Natural killer cell (primary cell): ENCODE results near the gene CCDC112. TPM values are rescaled to one million over a fixed set of nuclear protein-coding genes. Genes with fewer than 3 reads are reported as not detected.
A peak's percentile ranks its signal among the peaks of the same experiment; 100 is the strongest.

Source experiments
- ATAC-seq, 3 donors: fragments of 150-1000 bp in 2 of 3; fragments of 200-7000 bp in 1 of 3; cut with Tn5 transposase; 1 replicate in 1 of 3; 2 replicates in 2 of 3; pipeline ENCODE4 v1.10.0; 2021; ENCODE audit warnings: mild to moderate bottlenecking in 2 of 3, moderate library complexity in 2 of 3
- DNase-seq, 2 donors: peaks; one replicate each; pipeline versions ENCODE4 v3.0.0 to v3.0.0-alpha.2; 2013 to 2021; ENCODE audit warnings: mixed read lengths in 1 of 2
- H3K27ac ChIP-seq: one replicate; pipeline ENCODE4 v1.5.1; 2013; ENCODE audit warnings: mild to moderate bottlenecking, low read length
- H3K27me3 ChIP-seq: one replicate; pipeline ENCODE4 v1.6.1; 2013; ENCODE audit warnings: low read length; ENCODE audit not compliant: control insufficient read depth, insufficient read depth
- H3K36me3 ChIP-seq: one replicate; pipeline ENCODE4 v1.6.1; 2013; ENCODE audit warnings: low read length; ENCODE audit not compliant: control insufficient read depth, insufficient read depth
- H3K4me1 ChIP-seq: one replicate; pipeline ENCODE4 v1.6.1; 2013; ENCODE audit warnings: low read length; ENCODE audit not compliant: control insufficient read depth, insufficient read depth
- H3K4me3 ChIP-seq: one replicate; pipeline ENCODE4 v1.5.1; 2013; ENCODE audit warnings: low read length
- H3K9me3 ChIP-seq: one replicate; pipeline ENCODE4 v1.6.1; 2013; ENCODE audit warnings: low read length; ENCODE audit not compliant: control insufficient read depth, insufficient read depth
- H3K27ac Mint-ChIP-seq, 2 donors: one replicate each; pipeline ENCODE4 v1.8.0; 2022; ENCODE audit warnings: mild to moderate bottlenecking in 2 of 2, mixed read lengths in 2 of 2, moderate library complexity in 1 of 2
- H3K27me3 Mint-ChIP-seq, 2 donors: one replicate each; pipeline ENCODE4 v1.8.0; 2022; ENCODE audit warnings: low read depth in 2 of 2, mixed read lengths in 2 of 2
- H3K36me3 Mint-ChIP-seq: one replicate; pipeline ENCODE4 v1.8.0; 2022; ENCODE audit warnings: mixed read lengths
- H3K4me1 Mint-ChIP-seq, 2 donors: one replicate each; pipeline ENCODE4 v1.8.0; 2022; ENCODE audit warnings: mixed read lengths in 2 of 2
- H3K4me3 Mint-ChIP-seq: one replicate; pipeline ENCODE4 v1.8.0; 2022; ENCODE audit warnings: mild to moderate bottlenecking, moderate library complexity, mixed read lengths
- H3K9me3 Mint-ChIP-seq, 2 donors: one replicate each; pipeline ENCODE4 v1.8.0; 2022; ENCODE audit warnings: mixed read lengths in 2 of 2
- whole genome bisulfite sequencing: methylation state at CpG from one replicate; pipeline ENCODE4 v1.1.7; 2013; ENCODE audit warnings: missing lambda C conversion rate; ENCODE audit not compliant: insufficient coverage; 5-methylcytosine and 5-hydroxymethylcytosine counted together
- intact Hi-C: fragments of 100-400 bp; cut with micrococcal nuclease; formaldehyde crosslinking; loops from one replicate; pipeline ENCODE4 v1.14.2; 2022
- total RNA-seq, 4 donors: library from RNA; stranded (reverse); fragments of 120-200 nt in 1 of 4; gene quantifications; one replicate each; pipeline versions ENCODE4 v1.2.3 to v1.2.4, GENCODE V29; 2013 to 2022
- TF ChIP-seq, protein P1 (sequence below): fragments of 200-600 bp; IDR thresholded peaks from one replicate; pipeline ENCODE4 v1.8.0; 2022; ENCODE audit warnings: antibody characterized with exemption

The CCDC112 gene
- total RNA-seq, 3 donors from 2014 or later (not counting 1 experiment from before 2014, with no cell fraction given) = 2.5 to 3.7 (median 3.1) TPM

DNA sequence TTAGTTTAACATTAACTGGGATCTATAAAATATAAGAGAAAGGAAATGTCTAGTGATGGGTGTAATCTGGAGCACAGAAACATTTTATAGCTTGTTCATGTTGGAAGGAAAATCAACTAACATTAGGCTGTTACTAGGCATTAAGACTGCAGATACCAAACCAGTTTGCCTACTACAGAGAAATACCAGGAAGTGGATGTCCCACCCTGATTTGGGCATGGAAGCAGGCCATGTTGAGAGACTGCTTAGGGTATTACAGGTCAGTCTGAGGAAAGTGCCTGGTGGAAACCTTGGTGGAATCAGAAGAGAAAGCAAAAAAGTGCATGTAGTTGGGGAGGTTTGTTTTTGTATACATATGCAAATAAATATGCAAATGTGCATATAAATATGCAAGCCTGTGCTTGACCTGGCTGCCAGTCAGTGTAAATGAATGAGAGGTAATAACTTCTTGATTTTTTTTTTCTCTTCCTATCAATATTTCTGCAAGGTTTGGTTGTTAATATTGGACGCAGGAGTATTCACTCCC lies 9.6 kb upstream of the CCDC112 start:
- Histone ChIP-seq H3K27ac (no peak overlapping the region), H3K27me3 (peaks cover 13% of the 10 kb centered on the region), H3K4me3 (no peak overlapping the region), H3K4me1 (no peaks in the 10 kb centered on the region), H3K36me3 (no peaks in the 10 kb centered on the region), H3K9me3 (no peaks in the 10 kb centered on the region)
- Mint-ChIP-seq H3K4me1 (no peaks in the 10 kb centered on the region), H3K27ac (no peak overlapping the region), H3K4me3 (no peak overlapping the region), H3K36me3 (no peaks in the 10 kb centered on the region), H3K27me3 (peaks cover 37 to 68% of the 10 kb centered on the region in 2 donors), H3K9me3 (no peaks in the 10 kb centered on the region)
- DNase-seq (no peak), ATAC-seq (no peak)
- intact Hi-C loops = loop anchor here (5.0 kb wide), 2 partner anchors 526 to 761 kb away; no protein-coding TSS in a partner anchor
- 82% methylated on average over 1 of the region's 1 CpG for WGBS
- TF ChIP-seq, protein P1, sequence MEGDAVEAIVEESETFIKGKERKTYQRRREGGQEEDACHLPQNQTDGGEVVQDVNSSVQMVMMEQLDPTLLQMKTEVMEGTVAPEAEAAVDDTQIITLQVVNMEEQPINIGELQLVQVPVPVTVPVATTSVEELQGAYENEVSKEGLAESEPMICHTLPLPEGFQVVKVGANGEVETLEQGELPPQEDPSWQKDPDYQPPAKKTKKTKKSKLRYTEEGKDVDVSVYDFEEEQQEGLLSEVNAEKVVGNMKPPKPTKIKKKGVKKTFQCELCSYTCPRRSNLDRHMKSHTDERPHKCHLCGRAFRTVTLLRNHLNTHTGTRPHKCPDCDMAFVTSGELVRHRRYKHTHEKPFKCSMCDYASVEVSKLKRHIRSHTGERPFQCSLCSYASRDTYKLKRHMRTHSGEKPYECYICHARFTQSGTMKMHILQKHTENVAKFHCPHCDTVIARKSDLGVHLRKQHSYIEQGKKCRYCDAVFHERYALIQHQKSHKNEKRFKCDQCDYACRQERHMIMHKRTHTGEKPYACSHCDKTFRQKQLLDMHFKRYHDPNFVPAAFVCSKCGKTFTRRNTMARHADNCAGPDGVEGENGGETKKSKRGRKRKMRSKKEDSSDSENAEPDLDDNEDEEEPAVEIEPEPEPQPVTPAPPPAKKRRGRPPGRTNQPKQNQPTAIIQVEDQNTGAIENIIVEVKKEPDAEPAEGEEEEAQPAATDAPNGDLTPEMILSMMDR = no peak

DNA sequence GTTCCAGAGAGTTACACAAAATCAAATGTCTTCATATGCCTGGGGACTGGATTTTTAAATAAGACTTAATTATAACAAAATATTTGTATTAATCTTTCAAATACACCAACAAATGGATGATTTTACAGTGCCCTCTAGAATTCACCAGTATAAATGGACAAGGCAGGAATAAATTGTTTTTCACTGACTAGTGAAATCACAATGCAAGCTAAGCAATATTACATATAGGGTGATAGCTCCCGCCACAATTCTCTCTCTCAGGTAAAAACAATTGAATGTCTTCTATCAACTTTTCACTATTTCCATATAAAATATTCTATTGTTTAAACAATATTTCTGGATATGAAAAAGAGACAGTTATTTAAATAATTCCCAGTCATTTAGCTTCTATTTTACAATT lies 8.0 kb upstream of the CCDC112 start:
- Histone ChIP-seq H3K4me3 (no peak overlapping the region), H3K36me3 (no peaks in the 10 kb centered on the region), H3K4me1 (no peaks in the 10 kb centered on the region), H3K27ac (no peak overlapping the region), H3K27me3 (peaks cover 11% of the 10 kb centered on the region), H3K9me3 (no peaks in the 10 kb centered on the region)
- no peaks in the 10 kb centered on the region for H3K9me3 Mint-ChIP-seq
- H3K4me1 Mint-ChIP-seq = no peaks in the 10 kb centered on the region
- TF ChIP-seq, protein P1 = no peak
- intact Hi-C loops = no loop called here
- DNase-seq (no peak), ATAC-seq (no peak)
- WGBS = no CpG with 5 or more reads among the region's 1 CpG
- H3K36me3 Mint-ChIP-seq = no peaks in the 10 kb centered on the region
- no peak overlapping the region for H3K27ac Mint-ChIP-seq
- H3K4me3 Mint-ChIP-seq = no peak overlapping the region
- H3K27me3 Mint-ChIP-seq = peaks cover 28 to 60% of the 10 kb centered on the region in 2 donors

DNA sequence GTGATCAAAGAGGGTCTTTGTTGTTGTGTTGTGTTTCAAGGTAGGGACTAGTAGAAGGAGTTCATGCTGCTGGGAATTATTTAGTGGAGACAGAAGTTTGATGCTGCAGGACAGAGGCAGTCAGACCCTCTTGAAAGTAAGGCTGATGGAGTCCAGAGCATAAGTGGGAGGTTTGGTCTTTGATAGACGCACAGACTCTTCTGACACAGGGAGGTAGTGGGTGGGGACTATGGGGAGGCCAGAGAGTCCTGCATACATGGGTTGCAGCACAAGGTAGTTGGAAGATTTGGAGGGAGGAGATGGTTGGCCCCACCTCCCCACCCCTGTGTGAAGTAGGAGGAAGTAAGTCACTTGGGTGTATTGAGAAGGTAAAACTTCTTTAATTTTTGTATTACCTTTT lies 2.4 kb upstream of the CCDC112 start:
- Histone ChIP-seq H3K4me3 (no peak overlapping the region), H3K9me3 (no peaks in the 10 kb centered on the region), H3K4me1 (peaks cover 6% of the 10 kb centered on the region), H3K27ac (no peak overlapping the region), H3K27me3 (peaks cover 5% of the 10 kb centered on the region), H3K36me3 (no peaks in the 10 kb centered on the region)
- ATAC-seq (no peak), DNase-seq (no peak)
- no peaks in the 10 kb centered on the region for H3K9me3 Mint-ChIP-seq
- 85% methylated on average over 1 of the region's 1 CpG for WGBS
- TF ChIP-seq, protein P1 = no peak
- H3K27ac Mint-ChIP-seq = no peak overlapping the region
- no peak overlapping the region for H3K4me3 Mint-ChIP-seq
- peaks cover 12 to 22% of the 10 kb centered on the region in 2 donors for H3K4me1 Mint-ChIP-seq
- no peaks in the 10 kb centered on the region for H3K36me3 Mint-ChIP-seq
- H3K27me3 Mint-ChIP-seq = peaks cover 23 to 39% of the 10 kb centered on the region in 2 donors
- intact Hi-C loops = no loop called here

DNA sequence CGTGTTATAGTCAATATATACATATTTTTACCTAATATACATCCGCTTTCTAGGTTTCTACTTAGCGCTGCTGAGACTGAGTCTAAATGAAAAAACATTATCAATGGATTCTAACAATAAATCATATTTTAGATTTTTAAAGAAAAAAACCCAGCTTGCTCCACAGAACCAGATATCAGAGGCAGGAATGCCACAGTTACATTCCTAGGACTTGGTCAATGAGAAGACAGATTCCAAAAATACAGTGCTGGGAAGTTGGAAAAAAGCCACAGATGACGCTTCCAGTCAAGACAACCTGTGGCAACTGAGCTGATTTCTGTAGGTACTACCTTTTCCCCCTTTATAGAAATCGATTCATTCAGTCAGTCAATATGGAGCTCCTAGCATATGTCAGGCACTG lies 577 bp upstream of the CCDC112 start:
- intact Hi-C loops = no loop called here
- H3K36me3 Mint-ChIP-seq = peaks cover 4% of the 10 kb centered on the region
- Histone ChIP-seq H3K4me1 (peaks cover 6% of the 10 kb centered on the region), H3K36me3 (no peaks in the 10 kb centered on the region), H3K9me3 (no peaks in the 10 kb centered on the region), H3K27ac (no peak overlapping the region), H3K4me3 (no peak overlapping the region), H3K27me3 (peaks cover 3% of the 10 kb centered on the region)
- peaks cover 12 to 22% of the 10 kb centered on the region in 2 donors for H3K4me1 Mint-ChIP-seq
- WGBS = 68% methylated on average over 3 of the region's 5 CpGs
- H3K27ac Mint-ChIP-seq = no peak overlapping the region
- H3K9me3 Mint-ChIP-seq = peaks cover 1 to 3% of the 10 kb centered on the region in 2 donors
- DNase-seq (no peak), ATAC-seq (no peak)
- peak overlapping the region; percentile 66 for H3K4me3 Mint-ChIP-seq
- peaks cover 11 to 23% of the 10 kb centered on the region in 2 donors for H3K27me3 Mint-ChIP-seq
- TF ChIP-seq, protein P1 = no peak
